ENCODE data around the gene CACNA2D1.

- TF ChIP-seq EZH2 (IDR thresholded peaks at IDR 0.05; ENCODE audit: low read length, missing control alignments) (no peak), CTCF (conservative IDR thresholded peaks at IDR 0.05 in 1 of 2, IDR thresholded peaks at IDR 0.05 in 1 of 2; ENCODE audit: low read depth in 1 of 2, low read length in 2 of 2) (no peak)
Observed at GRCh38 chr7:82250598-82250997, 193.0 kb downstream of the CACNA2D1 start.

Data from fibroblast of lung (primary cell).